NCI-H187 treated with DMSO at 0.1 percent for 48 hours (cell line): ENCODE data around the gene TIGD2.

Source experiments
- DNase-seq: peaks from one replicate; lab custom pipeline; 2025; lab: John Stamatoyannopoulos, UW

Gene TIGD2

DNA sequence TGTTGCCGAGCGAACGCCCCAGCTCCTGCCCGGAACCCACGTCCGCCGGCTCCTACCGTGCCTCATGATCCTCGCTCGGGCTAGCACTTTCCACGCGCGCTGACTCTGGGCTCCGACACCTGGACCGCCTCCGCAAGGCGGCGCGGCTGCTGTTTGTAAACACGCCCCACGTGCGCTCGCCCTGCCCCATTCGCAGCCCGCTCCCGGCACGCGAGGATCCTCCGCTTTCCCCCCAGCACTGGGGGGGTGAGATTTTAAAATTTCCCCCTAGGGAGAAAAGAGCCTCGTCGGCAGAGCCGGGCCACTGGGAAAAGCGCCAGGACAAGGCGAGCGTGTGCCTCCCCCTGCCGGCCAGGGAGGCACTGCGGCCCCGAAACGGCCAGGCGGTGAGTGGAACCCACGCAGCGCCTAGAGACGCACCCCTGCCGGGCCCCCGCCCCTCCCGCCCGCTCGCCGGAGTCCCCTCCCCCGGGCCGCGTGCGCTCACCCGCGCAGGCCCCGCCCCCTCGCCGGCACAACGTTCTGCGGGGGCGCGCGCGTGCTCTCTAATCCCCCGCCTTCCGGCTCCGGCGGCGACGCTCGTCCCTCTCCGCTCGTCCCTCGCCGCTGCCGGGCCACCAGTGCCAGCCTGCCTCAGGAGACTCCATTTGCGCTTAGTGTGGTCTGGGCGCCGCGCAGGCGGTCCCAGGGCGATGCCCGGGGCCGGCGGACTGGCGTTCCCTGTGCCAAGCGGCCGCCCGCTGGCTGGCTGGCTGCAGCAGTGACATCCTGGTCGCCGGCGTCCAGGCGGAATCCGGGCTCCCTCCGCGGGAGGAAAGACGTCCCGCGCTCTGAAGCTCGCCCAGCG is at the start of gene TIGD2:
TIGD2 (plus strand) TSS at position 548 of the 847 bp plus-strand sequence. CDS start 1,442 bp downstream, outside the sequence.
- DNase-seq: peak; percentile 46

DNA sequence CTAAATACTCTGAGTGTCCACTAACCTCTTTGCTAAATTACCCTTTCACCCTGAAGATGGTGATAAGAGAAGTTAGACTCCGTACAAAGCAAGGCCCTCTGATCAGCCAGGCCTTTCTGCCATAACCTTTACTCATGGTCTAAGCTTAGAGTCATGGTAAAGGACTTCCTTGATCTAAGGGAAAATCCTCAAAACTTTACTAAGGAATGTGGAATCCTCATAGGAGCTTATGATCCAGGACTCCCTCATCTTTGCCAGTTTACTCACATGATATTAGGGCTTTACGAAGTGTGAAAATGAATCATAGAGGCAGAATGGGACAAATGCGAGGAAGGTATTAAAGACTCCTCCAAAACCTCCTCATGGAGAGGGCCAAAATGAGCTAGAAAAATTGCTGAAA is 46.5 kb upstream of the TIGD2 start:
- no peak for DNase-seq

DNA sequence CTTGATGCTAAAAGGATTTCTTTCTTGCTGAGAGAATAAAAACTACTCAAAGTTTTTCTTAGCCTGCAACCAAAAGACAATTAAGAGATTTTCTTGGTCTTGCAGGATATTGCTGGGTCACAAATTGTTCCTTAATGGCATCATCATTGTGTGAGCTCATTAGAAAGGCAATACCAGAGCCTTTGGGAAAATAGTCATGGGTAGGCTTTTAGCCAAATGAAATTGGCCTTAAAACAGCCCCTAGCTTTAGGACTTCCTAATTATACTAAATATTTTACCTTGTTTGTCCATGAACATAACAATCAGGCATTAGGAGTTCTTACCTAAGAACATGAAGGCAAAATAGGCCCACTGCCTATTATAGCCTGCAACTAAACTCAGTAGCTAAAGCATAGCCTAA is 43.9 kb upstream of the TIGD2 start:
- DNase-seq: no peak

DNA sequence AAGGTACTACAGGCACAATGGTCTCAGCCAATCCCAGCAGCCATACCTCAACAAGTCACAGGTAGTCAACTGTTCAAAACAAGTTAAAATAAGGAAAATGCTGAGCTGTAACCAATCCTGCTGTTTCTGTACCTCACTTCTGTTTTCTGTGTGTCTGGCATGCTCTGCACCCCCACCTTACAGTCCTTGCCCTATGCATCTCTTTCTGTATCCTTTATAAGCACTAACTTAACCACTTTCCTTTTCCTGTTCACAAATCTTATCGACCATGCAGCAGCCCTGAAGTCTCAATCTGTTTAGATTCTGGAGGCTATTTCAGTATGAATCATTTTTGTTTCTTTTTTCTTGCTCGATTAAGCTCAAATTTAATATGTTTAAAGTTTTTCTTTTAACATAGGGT is 41.9 kb upstream of the TIGD2 start:
- no peak for DNase-seq

DNA sequence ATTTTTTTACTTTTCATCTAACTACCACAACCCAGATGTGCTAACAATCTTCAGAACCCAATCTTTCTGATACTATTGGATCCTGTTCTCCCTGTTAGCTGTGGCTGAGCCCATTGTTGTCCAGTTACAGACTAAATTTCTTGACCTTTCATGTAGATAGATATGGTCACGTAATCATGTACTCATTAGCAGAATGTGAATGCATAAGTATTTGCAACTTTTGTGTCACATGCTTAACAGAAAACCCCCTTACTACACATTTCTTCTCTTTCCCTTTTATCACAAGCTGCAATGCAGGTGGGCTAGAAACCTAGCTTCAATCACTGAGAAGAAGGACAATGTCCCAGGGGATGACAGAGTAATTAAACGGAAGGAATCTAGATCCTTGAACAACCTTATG is 41.3 kb upstream of the TIGD2 start:
- no peak for DNase-seq

DNA sequence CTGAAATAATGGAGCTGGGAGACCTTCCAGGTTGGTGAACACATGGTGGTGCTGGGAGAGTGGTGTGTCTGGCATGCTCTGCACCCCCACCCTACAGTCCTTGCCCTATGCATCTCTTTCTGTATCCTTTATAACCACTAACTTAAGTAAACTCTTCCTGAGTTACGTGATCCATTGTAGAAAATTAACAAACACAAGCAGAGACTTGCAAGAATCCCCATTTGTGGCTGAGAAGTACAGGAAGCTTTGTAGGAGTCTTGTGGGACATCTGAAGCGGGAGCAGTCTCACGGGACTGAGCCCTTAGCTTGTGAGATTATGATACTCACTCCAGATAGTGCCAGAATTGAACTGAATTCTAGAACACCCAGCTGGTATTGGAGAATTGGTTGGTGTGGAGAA is 40.0 kb upstream of the TIGD2 start:
- no peak for DNase-seq

DNA sequence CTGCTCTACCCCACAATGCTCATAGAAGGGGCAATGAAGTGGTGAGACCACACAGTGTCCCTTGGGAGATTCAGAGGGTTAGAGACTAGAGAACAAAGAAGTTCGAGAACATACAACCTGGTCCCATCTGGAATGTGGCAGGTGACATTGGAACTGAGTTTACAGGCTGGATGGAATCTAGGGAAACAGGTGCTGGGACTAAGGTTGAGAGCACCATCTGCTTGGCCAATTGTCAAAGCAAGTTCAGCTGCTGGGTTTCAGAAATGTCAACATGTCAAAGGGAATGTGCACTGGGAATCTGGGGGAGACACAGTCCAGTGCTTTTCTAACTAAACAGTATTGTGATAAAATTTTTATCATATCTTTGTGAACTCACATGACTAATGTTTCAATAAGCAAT is 38.4 kb upstream of the TIGD2 start:
- DNase-seq: no peak

DNA sequence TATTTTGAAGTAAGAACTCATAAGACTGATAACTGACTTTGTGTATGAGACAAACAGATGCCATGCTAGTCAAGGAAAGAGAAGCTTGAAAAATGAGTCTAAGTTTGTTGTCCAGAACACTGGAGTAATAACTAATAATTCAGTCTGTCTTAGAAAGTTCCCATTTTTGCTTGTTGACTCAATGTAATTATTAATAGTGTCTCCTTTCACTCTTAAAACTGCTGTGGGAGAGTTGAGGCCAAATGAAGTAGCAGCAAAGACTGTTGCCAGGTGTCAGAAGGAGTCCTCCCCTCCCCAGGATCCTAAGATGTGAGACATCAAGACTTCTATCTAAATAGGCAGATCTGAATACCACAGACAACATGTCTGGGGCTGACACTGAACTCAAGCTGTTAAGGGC is 33.6 kb upstream of the TIGD2 start:
- no peak for DNase-seq

DNA sequence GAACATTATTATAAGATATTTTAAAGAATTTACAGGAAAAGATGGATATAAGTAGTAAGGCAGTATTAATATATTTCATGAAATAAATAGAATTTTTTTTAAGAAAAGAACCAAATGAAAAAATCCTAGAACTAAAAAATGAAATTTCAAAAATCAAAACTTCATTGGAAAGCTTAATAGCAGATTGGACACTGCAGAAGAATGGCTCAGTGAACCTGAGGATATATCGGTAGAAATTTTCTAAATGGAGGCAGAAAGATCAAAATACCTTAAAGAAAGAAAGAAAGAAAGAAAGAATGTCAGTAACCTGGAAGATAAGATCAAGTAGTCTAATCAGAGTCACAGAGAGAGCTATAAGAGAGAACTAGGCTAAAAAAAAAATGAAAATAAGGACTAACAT is 33.0 kb upstream of the TIGD2 start:
- no peak for DNase-seq

DNA sequence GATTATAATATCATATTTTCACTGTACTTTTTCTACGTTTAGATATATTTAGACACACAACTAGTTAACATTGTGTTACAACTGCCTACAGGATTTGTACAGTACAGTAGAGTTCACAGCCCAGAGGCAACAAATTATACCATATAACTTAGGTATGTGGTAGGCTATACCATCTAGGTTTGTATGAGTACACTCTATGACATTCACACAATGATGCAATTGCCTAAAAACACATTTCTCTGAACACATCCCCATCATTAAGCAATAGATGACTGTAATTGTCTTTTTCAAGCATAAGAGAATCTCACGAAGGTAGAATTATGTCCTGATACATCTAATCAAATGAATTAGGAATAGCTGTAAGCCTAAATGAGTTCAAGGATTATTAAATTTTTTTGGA is 12.3 kb upstream of the TIGD2 start:
- no peak for DNase-seq

DNA sequence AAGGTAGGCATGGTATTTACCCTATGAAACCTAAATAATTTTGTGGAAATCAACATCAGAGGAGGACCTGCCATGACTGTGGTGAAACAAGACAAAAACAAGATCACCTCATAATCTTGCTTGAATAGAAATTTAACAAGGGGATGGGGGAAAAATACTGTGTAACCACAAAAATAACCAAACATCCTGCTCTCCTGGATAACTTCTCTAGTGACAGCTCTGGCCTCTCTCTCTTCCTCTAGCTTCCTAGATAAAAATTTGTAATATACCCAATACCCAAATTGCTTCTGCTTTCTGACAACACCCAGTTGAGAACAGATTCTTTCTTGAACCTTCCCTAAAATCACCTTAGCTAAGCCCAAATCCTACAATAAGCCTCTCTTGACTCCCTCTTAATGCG is 11.9 kb upstream of the TIGD2 start:
- DNase-seq: no peak

DNA sequence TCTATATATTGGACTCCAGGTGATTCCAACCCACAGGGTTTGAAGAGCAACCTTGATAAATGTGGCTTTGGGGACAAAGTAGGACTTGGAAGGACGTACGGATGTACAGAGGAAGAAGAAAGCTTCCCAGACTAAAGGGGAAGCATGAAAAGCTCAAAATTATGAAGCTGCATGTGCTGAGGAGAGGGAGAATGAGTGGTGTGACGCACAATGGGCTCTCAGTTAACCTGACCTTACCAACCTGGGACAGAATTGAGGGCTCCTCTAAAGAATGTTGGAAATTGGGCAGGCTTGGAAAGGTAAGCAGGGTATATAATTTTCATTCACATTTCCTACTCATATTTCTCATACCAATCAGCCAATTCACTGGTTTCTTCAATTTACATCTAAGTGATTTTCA is 10.5 kb upstream of the TIGD2 start:
- DNase-seq: no peak

DNA sequence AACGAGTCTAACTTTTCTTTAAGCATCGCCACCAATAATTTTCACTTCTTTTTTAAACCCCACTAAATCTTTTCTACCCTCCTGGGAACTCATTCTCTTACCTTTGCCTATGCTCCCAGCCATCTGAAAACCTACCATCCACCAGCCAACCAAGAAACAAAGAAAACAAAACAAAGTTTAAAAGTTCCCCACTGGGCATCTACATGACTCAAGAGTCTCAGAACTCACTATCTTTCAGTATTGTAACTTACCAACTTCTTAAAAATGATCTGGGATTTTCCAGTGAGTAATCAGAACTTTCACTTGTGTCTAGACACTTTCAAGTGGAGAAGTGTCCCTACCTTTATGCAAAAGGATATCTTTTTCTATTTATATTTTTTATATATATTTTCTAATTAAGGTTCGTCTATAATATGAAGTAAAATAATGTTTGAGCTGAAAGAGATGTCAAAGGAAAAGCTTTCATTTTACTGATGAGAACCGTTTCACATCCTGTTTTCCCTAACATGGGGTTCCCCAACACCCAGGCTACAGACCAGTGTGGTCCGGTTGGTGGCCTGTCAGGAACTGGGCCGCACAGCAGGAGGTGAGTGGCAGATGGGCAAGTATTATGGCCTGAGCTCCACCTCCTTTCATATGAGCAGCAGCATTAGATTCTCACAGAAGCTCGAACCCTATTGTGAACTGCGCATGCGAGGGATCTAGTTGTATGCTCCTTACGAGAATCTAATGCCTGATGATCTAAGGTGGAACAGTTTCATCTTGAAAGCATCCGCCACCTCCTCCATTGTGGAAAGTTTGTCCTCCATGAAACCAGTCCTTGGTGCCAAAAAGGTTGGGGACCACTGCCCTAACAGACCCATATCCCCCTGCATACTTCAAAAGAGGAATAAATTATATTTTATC is 9.8 kb upstream of the TIGD2 start:
- DNase-seq: no peak

DNA sequence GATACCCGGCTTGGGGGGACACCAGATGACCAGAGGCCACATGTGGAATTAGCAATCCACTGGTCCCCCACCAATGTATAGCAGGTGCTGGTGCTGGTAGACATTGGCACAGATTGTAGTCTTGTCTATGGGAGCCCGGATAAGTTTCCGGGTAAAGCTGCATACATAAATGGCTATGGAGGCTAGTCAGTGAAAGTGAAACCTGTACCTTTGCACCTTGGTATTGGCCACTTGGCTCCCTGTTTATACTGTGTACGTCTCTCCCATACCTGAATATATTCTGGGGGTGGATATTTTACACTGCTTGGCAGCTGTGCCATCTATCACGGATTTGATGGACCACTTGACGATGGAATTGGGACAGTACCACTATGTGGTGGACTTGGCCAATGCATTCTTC is 5.6 kb upstream of the TIGD2 start:
- no peak for DNase-seq

DNA sequence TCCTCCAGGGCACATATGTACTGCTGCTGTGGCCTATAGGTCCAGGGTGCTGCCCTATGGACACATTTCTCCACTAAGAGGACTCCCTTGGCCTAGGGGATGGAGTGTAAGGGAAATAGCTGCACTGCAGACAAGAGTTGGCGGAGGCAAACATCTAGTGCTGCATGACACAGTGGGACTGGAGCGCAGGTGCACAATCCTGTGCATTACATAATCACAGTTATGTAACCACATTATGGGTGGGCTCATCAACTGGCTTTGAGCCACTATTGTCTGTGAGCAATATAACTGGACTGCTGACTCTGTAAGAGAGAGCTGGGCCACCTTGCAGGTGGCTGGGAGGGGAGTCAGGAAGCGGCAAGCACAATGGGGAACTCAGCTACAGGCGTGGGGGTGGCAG is 3.2 kb upstream of the TIGD2 start:
- DNase-seq: no peak

DNA sequence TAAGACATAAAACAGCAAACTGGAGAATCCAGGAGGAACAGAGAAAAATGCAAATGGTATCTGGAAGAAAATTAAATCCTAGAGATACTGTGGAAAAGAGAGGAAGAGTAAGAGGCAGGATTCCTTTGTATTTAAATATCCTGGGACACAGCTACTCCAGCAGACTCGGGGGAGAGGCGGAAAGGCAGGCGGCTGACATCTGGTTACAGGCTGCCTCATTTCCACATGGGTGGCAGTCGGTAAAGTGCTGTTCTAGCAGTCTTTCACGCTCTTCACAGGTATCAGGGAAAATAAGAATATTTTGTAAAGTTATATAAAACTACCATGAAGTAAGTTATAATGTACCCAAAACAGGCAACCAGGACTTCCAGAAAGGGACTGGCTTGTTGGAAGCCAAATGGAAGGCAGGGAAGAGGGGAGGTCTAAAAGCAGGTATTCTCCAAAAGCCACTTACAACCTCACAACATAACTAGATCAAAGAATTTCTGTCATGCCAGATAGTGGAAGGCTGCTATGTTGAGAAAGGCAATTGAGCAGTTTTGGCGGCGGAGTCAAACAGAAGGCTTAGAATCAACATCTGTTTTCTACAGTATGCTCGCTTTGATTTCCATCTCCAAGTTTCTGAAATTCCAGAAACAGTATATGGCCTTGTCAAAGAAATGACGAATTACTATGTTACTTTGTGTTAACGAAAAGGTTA is 1.3 kb upstream of the TIGD2 start:
- DNase-seq: no peak

DNA sequence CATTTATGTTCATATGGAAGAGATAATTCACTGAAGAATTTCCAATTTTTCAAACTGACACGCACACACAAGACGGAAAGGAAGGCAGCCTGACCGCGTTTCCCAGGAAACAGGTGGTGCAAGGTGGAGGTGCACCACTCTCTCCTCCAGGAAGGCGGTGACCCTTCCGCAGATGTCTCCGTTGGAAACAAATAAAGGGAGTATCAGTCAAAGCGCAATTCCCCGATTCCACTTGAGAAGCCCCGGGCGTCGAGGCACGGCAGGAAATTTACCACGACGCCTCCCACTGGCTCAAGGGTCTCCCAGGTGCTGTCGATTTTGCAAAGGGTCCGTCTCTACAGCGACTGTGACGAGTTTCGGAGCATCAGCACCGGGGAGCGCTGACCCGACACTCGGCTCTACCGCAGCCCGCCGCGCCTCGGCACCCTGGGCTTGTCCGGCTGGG is 770 bp upstream of the TIGD2 start:
- DNase-seq: no peak

DNA sequence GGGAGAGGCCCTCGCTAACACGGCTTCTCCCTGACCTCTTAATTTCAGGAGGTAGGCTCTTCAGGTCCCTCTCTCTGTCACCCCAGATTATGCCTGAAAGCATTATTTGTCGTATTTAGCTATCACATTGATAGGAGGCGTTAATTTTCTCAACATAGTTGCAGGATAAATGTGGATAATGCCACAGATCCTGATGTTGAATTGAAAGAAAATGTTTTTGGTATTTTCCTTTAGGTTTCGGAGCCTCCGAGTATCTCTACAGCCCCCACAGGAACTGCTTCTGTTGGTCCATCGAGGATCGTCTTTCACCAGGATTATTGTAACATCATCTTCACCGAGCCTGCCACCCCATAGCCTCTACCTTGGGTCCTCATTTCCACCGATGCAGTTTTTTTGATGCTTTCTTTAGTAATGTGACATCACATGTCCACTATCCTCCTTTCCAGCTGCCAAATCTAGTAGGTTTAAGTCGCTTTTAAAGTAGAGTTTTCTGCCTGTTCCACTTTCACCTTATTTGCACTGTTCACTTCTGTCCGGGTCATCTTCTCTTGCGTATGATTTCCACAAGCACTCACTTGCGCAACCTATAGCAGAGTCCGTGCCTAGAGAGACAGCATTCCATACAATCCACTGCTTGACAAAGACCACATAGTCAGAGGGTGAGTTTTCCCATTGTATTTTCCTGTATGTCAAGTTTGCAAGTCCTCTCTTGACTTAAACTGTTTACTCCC is 665 bp downstream of the TIGD2 start:
- no peak for DNase-seq

DNA sequence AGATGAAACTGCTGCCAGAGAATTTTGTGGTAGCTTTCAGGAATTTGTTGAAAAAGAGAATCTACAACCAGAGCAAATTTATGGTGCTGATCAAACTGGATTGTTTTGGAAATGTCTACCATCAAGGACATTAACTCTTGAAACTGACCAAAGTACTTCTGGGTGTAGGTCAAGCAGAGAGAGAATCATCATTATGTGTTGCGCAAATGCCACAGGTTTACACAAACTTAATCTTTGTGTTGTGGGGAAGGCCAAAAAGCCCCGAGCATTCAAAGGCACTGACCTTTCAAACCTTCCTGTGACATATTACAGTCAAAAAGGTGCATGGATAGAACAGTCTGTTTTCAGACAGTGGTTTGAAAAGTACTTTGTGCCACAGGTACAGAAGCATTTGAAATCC is 2.1 kb downstream of the TIGD2 start:
- DNase-seq: no peak

DNA sequence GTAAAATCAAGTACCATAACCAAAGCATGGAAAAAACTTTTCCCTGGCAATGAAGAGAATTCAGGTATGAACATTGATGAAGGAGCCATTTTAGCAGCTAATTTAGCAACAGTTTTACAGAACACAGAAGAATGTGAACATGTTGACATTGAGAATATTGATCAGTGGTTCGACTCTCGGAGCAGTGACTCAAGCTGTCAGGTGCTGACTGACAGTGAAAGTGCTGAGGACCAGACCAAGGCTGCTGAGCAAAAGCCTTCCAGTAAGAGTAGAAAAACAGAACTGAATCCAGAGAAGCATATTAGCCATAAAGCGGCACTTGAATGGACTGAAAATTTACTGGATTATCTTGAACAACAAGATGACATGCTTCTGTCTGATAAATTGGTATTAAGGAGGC is 2.8 kb downstream of the TIGD2 start:
- DNase-seq: no peak

DNA sequence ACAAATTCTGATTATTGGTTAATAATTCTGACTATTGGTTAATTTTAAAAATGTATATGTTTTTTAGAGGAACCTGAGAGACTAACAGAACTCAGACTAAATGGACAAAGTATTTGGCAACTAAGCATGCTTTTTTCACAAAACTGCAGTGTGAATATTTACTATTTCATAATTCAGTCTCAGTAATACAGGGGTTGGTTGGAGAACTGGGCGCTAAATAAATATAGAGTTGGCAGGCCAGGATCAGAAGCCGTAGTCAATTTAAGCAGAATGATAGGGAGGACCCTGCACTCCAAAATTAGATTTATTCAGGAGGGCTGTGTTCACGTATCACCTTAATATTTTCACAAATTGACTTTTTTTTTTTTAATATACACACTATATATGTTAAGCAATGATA is 5.8 kb downstream of the TIGD2 start:
- no peak for DNase-seq

DNA sequence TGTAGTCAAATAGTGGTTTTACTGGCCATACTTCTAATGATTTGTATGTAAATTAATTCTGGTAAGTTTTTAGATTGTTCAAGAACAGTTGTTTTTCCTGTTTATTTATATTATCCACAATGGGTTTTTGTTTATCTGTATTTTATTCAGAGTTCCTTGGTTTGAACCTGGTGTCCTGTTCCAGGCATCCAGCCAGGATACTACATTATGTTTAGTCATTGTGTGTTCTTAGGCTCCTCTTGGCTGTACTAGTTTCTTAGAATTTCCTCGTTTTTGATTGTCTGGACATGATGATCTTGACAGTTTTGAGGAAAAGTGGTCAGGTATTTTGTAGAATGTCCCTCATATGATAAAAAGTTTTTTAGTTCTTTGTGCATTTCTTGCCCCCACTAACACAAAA is 7.8 kb downstream of the TIGD2 start:
- no peak for DNase-seq
